Thyroid gland (tissue), 4 donors: ENCODE measurements around the gene ATP4B. TPM values are rescaled to one million over a fixed set of nuclear protein-coding genes. Genes with fewer than 3 reads are reported as not detected.

ENCODE experiments used
- DNase-seq, 2 donors: peaks; one replicate each; pipeline ENCODE4 v3.0.0-alpha.2; 2019
- H3K27ac ChIP-seq, 3 donors: fragments of 200-600 bp; sonication (generic); 1 replicate in 2 of 3; 2 replicates in 1 of 3; pipeline ENCODE4 v1.5.1; 2016 to 2019; ENCODE audit warnings: mild to moderate bottlenecking in 1 of 3, moderate library complexity in 1 of 3
- H3K27me3 ChIP-seq: fragments of 200-600 bp; sonication (generic); one replicate; pipeline ENCODE4 v1.5.1; 2019
- H3K36me3 ChIP-seq, 2 donors: fragments of 200-600 bp; sonication (generic); one replicate each; pipeline ENCODE4 v1.5.1; 2016 to 2019
- H3K4me1 ChIP-seq, 2 donors: fragments of 200-600 bp; sonication (generic); one replicate each; pipeline ENCODE4 v1.5.1; 2017 to 2019
- H3K4me3 ChIP-seq, 3 donors: fragments of 200-600 bp; sonication (generic); replicated peaks in 1 of 3; 1 replicate in 2 of 3; 2 replicates in 1 of 3; pipeline ENCODE4 v1.5.1; 2016; ENCODE audit warnings: mild to moderate bottlenecking in 1 of 3
- H3K9me3 ChIP-seq: fragments of 200-600 bp; sonication (generic); one replicate; pipeline ENCODE4 v1.5.1; 2017
- POLR2A ChIP-seq, 2 donors: fragments of 450-650 bp; IDR thresholded peaks; one replicate each; pipeline ENCODE4 v1.6.1; 2017; ENCODE audit warnings: antibody characterized with exemption in 2 of 2, mild to moderate bottlenecking in 2 of 2, moderate library complexity in 1 of 2
- WGBS, 2 donors: methylation state at CpG; one replicate each; pipeline ENCODE4 v1.1.5; 2017; 5-methylcytosine and 5-hydroxymethylcytosine counted together
- intact Hi-C: fragments of 100-400 bp; cut with DNase I; formaldehyde crosslinking; loops from one replicate; pipeline ENCODE4 v1.15.1; 2023
- total RNA-seq, 4 donors: library from RNA; depleted of rRNA; stranded (reverse); fragments of >200 nt; gene quantifications; one replicate each; pipeline ENCODE4 v1.2.3, GENCODE V29; 2016
- TF ChIP-seq, protein P1 (sequence below), 6 experiments: fragments of 200-600 bp in 3 of 6; fragments of 450-650 bp in 3 of 6; sonication (generic) in 3 of 6; IDR thresholded peaks; one replicate each; pipeline ENCODE4 v1.5.1; 2016 to 2019; ENCODE audit warnings: antibody characterized with exemption in 6 of 6, mild to moderate bottlenecking in 2 of 6, inconsistent platforms in 1 of 6, moderate library complexity in 1 of 6

The ATP4B gene
- total RNA-seq, 4 donors from 2014 or later: not detected

DNA sequence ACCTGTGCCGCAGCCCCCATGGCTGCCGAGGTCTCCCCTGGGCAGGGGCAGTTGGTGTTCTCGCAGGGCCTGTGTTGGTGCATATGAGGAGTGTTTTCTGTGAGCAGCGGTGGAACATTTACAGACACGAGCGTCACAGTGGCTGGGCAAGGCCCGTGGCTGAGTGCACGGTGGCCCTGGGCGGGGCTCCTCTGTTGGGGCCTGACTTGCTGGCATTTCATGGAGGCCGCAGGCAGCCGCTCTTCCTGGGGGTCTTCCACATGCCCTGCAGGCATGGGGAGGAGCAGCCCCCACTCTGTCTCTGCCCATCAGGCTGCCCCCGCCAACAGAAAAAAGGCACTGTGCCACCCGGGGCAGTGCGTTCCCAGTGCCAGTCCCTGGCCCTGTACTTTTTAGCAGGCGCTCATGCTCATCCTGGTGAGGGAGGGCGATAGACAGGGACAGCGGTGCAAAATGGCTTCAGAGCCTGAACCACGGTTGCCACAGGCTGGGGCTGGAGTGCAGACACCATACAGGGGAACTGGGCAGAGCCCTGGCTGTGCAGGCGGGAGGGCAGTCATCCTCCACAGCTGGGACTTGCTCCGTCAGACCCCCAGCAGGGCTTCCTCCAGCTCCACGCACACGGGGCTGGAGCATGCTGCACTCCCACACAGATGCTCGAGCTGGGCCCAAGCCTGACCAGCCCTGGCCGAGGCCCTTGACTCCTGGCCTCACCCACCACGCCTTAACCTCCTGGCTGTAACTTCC is 49.9 kb downstream of the ATP4B start:
- WGBS, 2 donors: 86 to 90% methylated on average over 20 to 21 of the region's 25 CpGs
- Histone ChIP-seq H3K36me3 (peaks cover 0 to 4% of the 10 kb centered on the region in 2 donors), H3K9me3 (no peaks in the 10 kb centered on the region), H3K27me3 (no peaks in the 10 kb centered on the region), H3K4me3 (no peak overlapping the region), H3K4me1 (no peaks in the 10 kb centered on the region), H3K27ac (no peak overlapping the region)
- intact Hi-C loops: no loop called here
- no peak for DNase-seq
- no peak for TF ChIP-seq POLR2A (IDR thresholded peaks at IDR 0.05)
- TF ChIP-seq, protein P1, sequence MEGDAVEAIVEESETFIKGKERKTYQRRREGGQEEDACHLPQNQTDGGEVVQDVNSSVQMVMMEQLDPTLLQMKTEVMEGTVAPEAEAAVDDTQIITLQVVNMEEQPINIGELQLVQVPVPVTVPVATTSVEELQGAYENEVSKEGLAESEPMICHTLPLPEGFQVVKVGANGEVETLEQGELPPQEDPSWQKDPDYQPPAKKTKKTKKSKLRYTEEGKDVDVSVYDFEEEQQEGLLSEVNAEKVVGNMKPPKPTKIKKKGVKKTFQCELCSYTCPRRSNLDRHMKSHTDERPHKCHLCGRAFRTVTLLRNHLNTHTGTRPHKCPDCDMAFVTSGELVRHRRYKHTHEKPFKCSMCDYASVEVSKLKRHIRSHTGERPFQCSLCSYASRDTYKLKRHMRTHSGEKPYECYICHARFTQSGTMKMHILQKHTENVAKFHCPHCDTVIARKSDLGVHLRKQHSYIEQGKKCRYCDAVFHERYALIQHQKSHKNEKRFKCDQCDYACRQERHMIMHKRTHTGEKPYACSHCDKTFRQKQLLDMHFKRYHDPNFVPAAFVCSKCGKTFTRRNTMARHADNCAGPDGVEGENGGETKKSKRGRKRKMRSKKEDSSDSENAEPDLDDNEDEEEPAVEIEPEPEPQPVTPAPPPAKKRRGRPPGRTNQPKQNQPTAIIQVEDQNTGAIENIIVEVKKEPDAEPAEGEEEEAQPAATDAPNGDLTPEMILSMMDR (IDR thresholded peaks at IDR 0.05): no peak

- TF ChIP-seq, protein P1 (IDR thresholded peaks at IDR 0.05): no peak
- no peak for TF ChIP-seq POLR2A (IDR thresholded peaks at IDR 0.05)
- Histone ChIP-seq H3K27me3 (no peaks in the 10 kb centered on the region), H3K9me3 (no peaks in the 10 kb centered on the region), H3K4me1 (no peaks in the 10 kb centered on the region), H3K27ac (no peak overlapping the region), H3K36me3 (peaks cover 0 to 4% of the 10 kb centered on the region in 2 donors), H3K4me3 (no peak overlapping the region)
- intact Hi-C loops: no loop called here
- DNase-seq: no peak
- 84 to 87% methylated on average over 23 to 28 of the region's 28 CpGs for WGBS, 2 donors
These were observed 50.7 kb downstream of the ATP4B start for GRCh38 chr13:113607056-113607888.

- no peaks in the 10 kb centered on the region for H3K4me1 ChIP-seq
- H3K9me3 ChIP-seq: no peaks in the 10 kb centered on the region
- TF ChIP-seq, protein P1 (IDR thresholded peaks at IDR 0.05): no peak
- no peak for TF ChIP-seq POLR2A (IDR thresholded peaks at IDR 0.05)
- intact Hi-C loops: no loop called here
- H3K27ac ChIP-seq: no peak overlapping the region
- no peaks in the 10 kb centered on the region for H3K27me3 ChIP-seq
- no peak overlapping the region for H3K4me3 ChIP-seq
- DNase-seq: no peak
- peaks cover 0 to 3% of the 10 kb centered on the region in 2 donors for H3K36me3 ChIP-seq
- 95 to 96% methylated on average over 34 of the region's 34 CpGs for WGBS, 2 donors
These were observed 52.0 kb downstream of the ATP4B start for GRCh38 chr13:113605866-113606438.

DNA sequence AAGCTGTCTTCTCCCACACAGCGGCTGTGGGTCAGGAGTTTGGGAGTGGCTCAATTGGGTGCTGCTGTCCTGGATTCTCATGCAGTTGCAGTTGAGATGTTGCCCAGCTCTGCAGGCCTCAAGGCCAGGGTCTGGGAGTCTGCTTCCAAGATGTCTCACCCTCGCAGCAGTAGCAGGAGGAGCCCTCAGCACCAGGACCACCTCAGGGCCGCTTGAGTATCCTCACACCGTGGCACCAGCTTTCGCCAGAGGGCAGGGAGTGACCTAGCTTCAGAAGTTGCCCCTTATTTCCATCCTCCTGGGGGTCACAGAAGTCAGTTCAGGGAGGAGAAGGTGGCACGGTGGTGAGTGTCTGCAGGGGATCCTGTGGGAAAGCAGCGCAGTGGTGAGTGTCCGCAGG is 52.5 kb downstream of the ATP4B start:
- intact Hi-C loops: no loop called here
- Histone ChIP-seq H3K36me3 (no peaks in the 10 kb centered on the region), H3K4me3 (no peak overlapping the region), H3K9me3 (no peaks in the 10 kb centered on the region), H3K27ac (no peak overlapping the region), H3K4me1 (no peaks in the 10 kb centered on the region), H3K27me3 (no peaks in the 10 kb centered on the region)
- WGBS, 2 donors: 96 to 100% methylated on average over 7 to 8 of the region's 8 CpGs
- DNase-seq: no peak
- no peak for TF ChIP-seq POLR2A (IDR thresholded peaks at IDR 0.05)
- TF ChIP-seq, protein P1 (IDR thresholded peaks at IDR 0.05): no peak
